Hepatocyte (in vitro differentiated cells): ENCODE data around the gene AGBL4. TPM values are rescaled to one million over a fixed set of nuclear protein-coding genes. Genes with fewer than 3 reads are reported as not detected.

ENCODE experiments used
- DNase-seq: peaks from one replicate; pipeline ENCODE4 v3.0.0-alpha.2; 2016; ENCODE audit warnings: low spot score
- H2AFZ ChIP-seq: fragments of 200-600 bp; sonication (generic); 2 replicates; pipeline ENCODE4 v1.6.0; 2016; ENCODE audit warnings: antibody characterized with exemption, mild to moderate bottlenecking
- H3K27ac ChIP-seq: fragments of 200-600 bp; sonication (generic); 2 replicates; pipeline ENCODE4 v1.5.1; 2016; ENCODE audit warnings: mild to moderate bottlenecking
- H3K27me3 ChIP-seq: fragments of 200-600 bp; sonication (generic); 2 replicates; pipeline ENCODE4 v1.6.1; 2016
- H3K36me3 ChIP-seq: fragments of 200-600 bp; sonication (generic); replicated peaks from 2 replicates; pipeline ENCODE4 v1.5.1; 2016; ENCODE audit warnings: low read depth; ENCODE audit not compliant: insufficient read depth
- H3K4me1 ChIP-seq: fragments of 200-600 bp; sonication (generic); 2 replicates; pipeline ENCODE4 v1.5.1; 2016; ENCODE audit warnings: mild to moderate bottlenecking, moderate library complexity; ENCODE audit not compliant: insufficient read depth
- H3K4me2 ChIP-seq: fragments of 200-600 bp; sonication (generic); 2 replicates; pipeline ENCODE4 v1.6.0; 2016
- H3K4me3 ChIP-seq: fragments of 200-600 bp; sonication (generic); 2 replicates; pipeline ENCODE4 v1.5.1; 2016; ENCODE audit warnings: mild to moderate bottlenecking
- H3K79me2 ChIP-seq: fragments of 200-600 bp; sonication (generic); 2 replicates; pipeline ENCODE4 v1.6.0; 2017; ENCODE audit warnings: mild to moderate bottlenecking
- H3K9me2 ChIP-seq: fragments of 200-600 bp; sonication (generic); replicated peaks from 2 replicates; pipeline ENCODE4 v1.6.0; 2017; ENCODE audit warnings: mild to moderate bottlenecking; ENCODE audit not compliant: insufficient read depth
- H3K9me3 ChIP-seq: fragments of 200-600 bp; sonication (generic); 2 replicates; pipeline ENCODE4 v1.5.1; 2016; ENCODE audit warnings: low read depth, mild to moderate bottlenecking
- H4K20me1 ChIP-seq: fragments of 200-600 bp; sonication (generic); 2 replicates; pipeline ENCODE4 v1.6.0; 2016; ENCODE audit warnings: mild to moderate bottlenecking; ENCODE audit not compliant: insufficient read depth, poor library complexity, severe bottlenecking
- CTCF ChIP-seq: fragments of 200-600 bp; sonication (generic); IDR thresholded peaks from 2 replicates; pipeline ENCODE4 v1.5.1; 2016; ENCODE audit warnings: antibody characterized with exemption, mild to moderate bottlenecking; ENCODE audit not compliant: poor library complexity
- EZH2 ChIP-seq: fragments of 200-600 bp; sonication (generic); IDR thresholded peaks from 2 replicates; pipeline ENCODE4 v1.6.1; 2016; ENCODE audit warnings: antibody characterized with exemption, mild to moderate bottlenecking, borderline replicate concordance
- EZH2phosphoT487 ChIP-seq: fragments of 200-600 bp; sonication (generic); IDR thresholded peaks from one replicate; pipeline ENCODE4 v1.6.1; 2018; ENCODE audit warnings: antibody characterized with exemption, mild to moderate bottlenecking, low read depth, moderate library complexity; ENCODE audit not compliant: unreplicated experiment, severe bottlenecking
- WGBS: methylation state at CpG from one replicate; pipeline ENCODE4 v1.1.6; 2016; ENCODE audit warnings: low lambda C conversion rate; ENCODE audit errors: missing lambda C conversion rate; 5-methylcytosine and 5-hydroxymethylcytosine counted together
- polyA plus RNA-seq: library from polyadenylated mRNA; unstranded; fragments of >200 nt; fragmentation: Nextera tagmentation; extraction: Ambion mirVana; gene quantifications from 2 replicates; pipeline ENCODE4 v1.2.1, GENCODE V29; 2016
- total RNA-seq: library from RNA; depleted of rRNA; stranded (reverse); fragments of >200 nt; gene quantifications from 2 replicates; pipeline ENCODE4 v1.2.3, GENCODE V29; 2014

The AGBL4 gene
- total and polyA plus RNA-seq, 2 experiments from 2014 or later: 0.50 to 0.73 TPM

GRCh38 chr1:48750109-48750508 is 1273.6 kb downstream of the AGBL4 start:
- H3K4me2 ChIP-seq: no peak overlapping the region
- no peaks in the 10 kb centered on the region for H4K20me1 ChIP-seq
- DNase-seq: no peak
- no peak overlapping the region for H3K27ac ChIP-seq
- TF ChIP-seq CTCF: no peak
- TF ChIP-seq EZH2: no peak
- TF ChIP-seq EZH2phosphoT487: no peak
- no peaks in the 10 kb centered on the region for H3K27me3 ChIP-seq
- H3K4me3 ChIP-seq: no peak overlapping the region
- H3K36me3 ChIP-seq: no peaks in the 10 kb centered on the region
- 93% methylated on average over 1 of the region's 1 CpG for WGBS
- H2AFZ ChIP-seq: no peak overlapping the region
- peaks cover 6% of the 10 kb centered on the region for H3K4me1 ChIP-seq
- H3K9me3 ChIP-seq: no peaks in the 10 kb centered on the region
- H3K79me2 ChIP-seq: no peaks in the 10 kb centered on the region
- no peaks in the 10 kb centered on the region for H3K9me2 ChIP-seq

- H3K4me1 ChIP-seq: peaks cover 4% of the 10 kb centered on the region
- H3K27me3 ChIP-seq: no peaks in the 10 kb centered on the region
- no peaks in the 10 kb centered on the region for H3K9me2 ChIP-seq
- H3K4me3 ChIP-seq: no peak overlapping the region
- TF ChIP-seq CTCF: no peak
- TF ChIP-seq EZH2: no peak
- TF ChIP-seq EZH2phosphoT487: no peak
- no peak overlapping the region for H2AFZ ChIP-seq
- no peaks in the 10 kb centered on the region for H3K9me3 ChIP-seq
- no peak overlapping the region for H3K27ac ChIP-seq
- no peak overlapping the region for H3K4me2 ChIP-seq
- 72% methylated on average over 7 of the region's 7 CpGs for WGBS
- no peaks in the 10 kb centered on the region for H4K20me1 ChIP-seq
- no peaks in the 10 kb centered on the region for H3K36me3 ChIP-seq
- no peak for DNase-seq
- no peaks in the 10 kb centered on the region for H3K79me2 ChIP-seq
Observed at GRCh38 chr1:48749068-48749467, 1274.7 kb downstream of the AGBL4 start.

- no peaks in the 10 kb centered on the region for H3K27me3 ChIP-seq
- no peaks in the 10 kb centered on the region for H4K20me1 ChIP-seq
- no peaks in the 10 kb centered on the region for H3K9me2 ChIP-seq
- no peaks in the 10 kb centered on the region for H3K79me2 ChIP-seq
- no peaks in the 10 kb centered on the region for H3K36me3 ChIP-seq
- no peak for DNase-seq
- H3K4me1 ChIP-seq: no peaks in the 10 kb centered on the region
- no peaks in the 10 kb centered on the region for H3K9me3 ChIP-seq
- no peak overlapping the region for H2AFZ ChIP-seq
- H3K4me2 ChIP-seq: no peak overlapping the region
- no peak overlapping the region for H3K4me3 ChIP-seq
- no peak overlapping the region for H3K27ac ChIP-seq
- no peak for TF ChIP-seq EZH2
- TF ChIP-seq CTCF: no peak
- TF ChIP-seq EZH2phosphoT487: no peak
- WGBS: 92% methylated on average over 5 of the region's 5 CpGs
Observed at GRCh38 chr1:48746906-48747305, 1276.8 kb downstream of the AGBL4 start.

- Histone ChIP-seq H3K9me2 (no peaks in the 10 kb centered on the region), H4K20me1 (no peaks in the 10 kb centered on the region), H3K4me3 (no peak overlapping the region), H3K36me3 (no peaks in the 10 kb centered on the region), H3K4me2 (no peak overlapping the region), H3K4me1 (no peaks in the 10 kb centered on the region), H2AFZ (no peak overlapping the region), H3K27ac (no peak overlapping the region), H3K27me3 (no peaks in the 10 kb centered on the region), H3K79me2 (no peaks in the 10 kb centered on the region), H3K9me3 (no peaks in the 10 kb centered on the region)
- no peak for DNase-seq
- 73% methylated on average over 2 of the region's 2 CpGs for WGBS
- TF ChIP-seq EZH2: no peak
- no peak for TF ChIP-seq CTCF
Observed at GRCh38 chr1:48744032-48744431, 1279.7 kb downstream of the AGBL4 start.
